Stimulated activated effector memory CD8-positive, alpha-beta T cell treated with anti-CD3 and anti-CD28 coated beads, Interleukin-12 subunit alpha, Interleukin-12 subunit beta, amount 100 ng/mL, for 72 hours (primary cell): ENCODE results near the gene PCDH9.
A peak's percentile ranks its signal among the peaks of the same experiment; 100 is the strongest.

Experiments
- ATAC-seq: fragments of 150-1000 bp; cut with Tn5 transposase; 2 replicates; pipeline ENCODE4 v1.10.0; 2021
- DNase-seq, 2 donors: peaks; one replicate each; pipeline ENCODE4 v3.0.0; 2021 to 2022; ENCODE audit warnings: low spot score in 2 of 2
- H3K27ac Mint-ChIP-seq: one replicate; pipeline ENCODE4 v1.8.0; 2022; ENCODE audit warnings: mild to moderate bottlenecking, mixed read lengths
- H3K36me3 Mint-ChIP-seq: one replicate; pipeline ENCODE4 v1.8.0; 2022; ENCODE audit warnings: mild to moderate bottlenecking, mixed read lengths
- H3K4me1 Mint-ChIP-seq: one replicate; pipeline ENCODE4 v1.8.0; 2022; ENCODE audit warnings: mixed read lengths
- H3K4me3 Mint-ChIP-seq: one replicate; pipeline ENCODE4 v1.8.0; 2022; ENCODE audit warnings: mild to moderate bottlenecking, mixed read lengths
- H3K9me3 Mint-ChIP-seq: one replicate; pipeline ENCODE4 v1.8.0; 2022; ENCODE audit warnings: mixed read lengths

Gene PCDH9

GRCh38 chr13:67131393-67131792, 98.7 kb downstream of the PCDH9 start:
- no peak for ATAC-seq

GRCh38 chr13:67130444-67130843, 99.7 kb downstream of the PCDH9 start:
- peaks cover 5% of the 10 kb centered on the region for H3K9me3 Mint-ChIP-seq
- no peak overlapping the region for H3K27ac Mint-ChIP-seq

More at GRCh38 chr13:67131393-67131792, 98.7 kb downstream of the PCDH9 start:
- DNase-seq = no peak
- Mint-ChIP-seq H3K27ac (no peak overlapping the region), H3K4me3 (no peak overlapping the region), H3K9me3 (peaks cover 5% of the 10 kb centered on the region), H3K36me3 (no peaks in the 10 kb centered on the region), H3K4me1 (no peaks in the 10 kb centered on the region)

GRCh38 chr13:67128136-67128535, 102.0 kb downstream of the PCDH9 start:
- ATAC-seq (no peak), DNase-seq (no peak)
- Mint-ChIP-seq H3K4me3 (no peak overlapping the region), H3K36me3 (no peaks in the 10 kb centered on the region), H3K27ac (no peak overlapping the region), H3K4me1 (no peaks in the 10 kb centered on the region), H3K9me3 (peaks cover 6% of the 10 kb centered on the region)

More at GRCh38 chr13:67130444-67130843, 99.7 kb downstream of the PCDH9 start:
- ATAC-seq (no peak), DNase-seq (no peak)
- no peak overlapping the region for H3K4me3 Mint-ChIP-seq
- H3K36me3 Mint-ChIP-seq = no peaks in the 10 kb centered on the region
- no peaks in the 10 kb centered on the region for H3K4me1 Mint-ChIP-seq

- ATAC-seq (no peak), DNase-seq (no peak)
- Mint-ChIP-seq H3K4me1 (no peaks in the 10 kb centered on the region), H3K27ac (no peak overlapping the region), H3K36me3 (no peaks in the 10 kb centered on the region), H3K9me3 (peaks cover 3% of the 10 kb centered on the region), H3K4me3 (no peak overlapping the region)
Measured at GRCh38 chr13:67125681-67126080, 104.5 kb downstream of the PCDH9 start.

- Mint-ChIP-seq H3K36me3 (no peaks in the 10 kb centered on the region), H3K9me3 (peaks cover 3% of the 10 kb centered on the region), H3K4me1 (no peaks in the 10 kb centered on the region), H3K4me3 (no peak overlapping the region), H3K27ac (no peak overlapping the region)
- ATAC-seq (no peak), DNase-seq (no peak)
Measured at GRCh38 chr13:67123165-67123564, 107.0 kb downstream of the PCDH9 start.

GRCh38 chr13:67122251-67122650, 107.9 kb downstream of the PCDH9 start:
- DNase-seq = no peak
- Mint-ChIP-seq H3K4me3 (no peak overlapping the region), H3K9me3 (peaks cover 3% of the 10 kb centered on the region), H3K27ac (no peak overlapping the region), H3K36me3 (no peaks in the 10 kb centered on the region), H3K4me1 (no peaks in the 10 kb centered on the region)
- ATAC-seq = no peak

- no peak for ATAC-seq
- peaks cover 6% of the 10 kb centered on the region for H3K9me3 Mint-ChIP-seq
- H3K27ac Mint-ChIP-seq = no peak overlapping the region
- no peaks in the 10 kb centered on the region for H3K4me1 Mint-ChIP-seq
- DNase-seq = no peak
- no peaks in the 10 kb centered on the region for H3K36me3 Mint-ChIP-seq
- no peak overlapping the region for H3K4me3 Mint-ChIP-seq
Measured at GRCh38 chr13:67120872-67121531, 109.1 kb downstream of the PCDH9 start.

- Mint-ChIP-seq H3K36me3 (no peaks in the 10 kb centered on the region), H3K9me3 (peaks cover 5% of the 10 kb centered on the region), H3K27ac (no peak overlapping the region), H3K4me3 (no peak overlapping the region), H3K4me1 (no peaks in the 10 kb centered on the region)
- DNase-seq (no peak), ATAC-seq (no peak)
Measured at GRCh38 chr13:67119481-67119894, 110.6 kb downstream of the PCDH9 start.

- Mint-ChIP-seq H3K4me3 (no peak overlapping the region), H3K9me3 (peaks cover 3% of the 10 kb centered on the region), H3K27ac (no peak overlapping the region), H3K4me1 (no peaks in the 10 kb centered on the region), H3K36me3 (no peaks in the 10 kb centered on the region)
- no peak for ATAC-seq
- no peak for DNase-seq
Measured at GRCh38 chr13:67118277-67118676, 111.9 kb downstream of the PCDH9 start.

GRCh38 chr13:67117010-67117550, 113.1 kb downstream of the PCDH9 start:
- Mint-ChIP-seq H3K4me1 (no peaks in the 10 kb centered on the region), H3K4me3 (no peak overlapping the region)

GRCh38 chr13:67107979-67108378, 122.2 kb downstream of the PCDH9 start:
- H3K27ac Mint-ChIP-seq = no peak overlapping the region
- H3K4me3 Mint-ChIP-seq = no peak overlapping the region
- DNase-seq = no peak
- H3K4me1 Mint-ChIP-seq = no peaks in the 10 kb centered on the region
- peaks cover 2% of the 10 kb centered on the region for H3K9me3 Mint-ChIP-seq
- no peaks in the 10 kb centered on the region for H3K36me3 Mint-ChIP-seq
- ATAC-seq = peak; percentile 32

More at GRCh38 chr13:67117010-67117550, 113.1 kb downstream of the PCDH9 start:
- no peak overlapping the region for H3K27ac Mint-ChIP-seq
- H3K36me3 Mint-ChIP-seq = no peaks in the 10 kb centered on the region
- no peak for DNase-seq
- H3K9me3 Mint-ChIP-seq = peaks cover 6% of the 10 kb centered on the region
- ATAC-seq = no peak

GRCh38 chr13:67106502-67107057, 123.6 kb downstream of the PCDH9 start:
- DNase-seq = no peak
- H3K4me1 Mint-ChIP-seq = no peaks in the 10 kb centered on the region
- no peaks in the 10 kb centered on the region for H3K36me3 Mint-ChIP-seq
- no peak overlapping the region for H3K4me3 Mint-ChIP-seq
- no peak overlapping the region for H3K27ac Mint-ChIP-seq
- no peak for ATAC-seq
- H3K9me3 Mint-ChIP-seq = no peaks in the 10 kb centered on the region

- no peak overlapping the region for H3K27ac Mint-ChIP-seq
- no peaks in the 10 kb centered on the region for H3K36me3 Mint-ChIP-seq
- H3K4me3 Mint-ChIP-seq = no peak overlapping the region
- DNase-seq (no peak), ATAC-seq (no peak)
- H3K9me3 Mint-ChIP-seq = no peaks in the 10 kb centered on the region
- H3K4me1 Mint-ChIP-seq = no peaks in the 10 kb centered on the region
Measured at GRCh38 chr13:67101730-67102467, 128.2 kb downstream of the PCDH9 start.

- no peak overlapping the region for H3K27ac Mint-ChIP-seq
- ATAC-seq (no peak), DNase-seq (no peak)
- no peaks in the 10 kb centered on the region for H3K9me3 Mint-ChIP-seq
- no peaks in the 10 kb centered on the region for H3K36me3 Mint-ChIP-seq
- no peak overlapping the region for H3K4me3 Mint-ChIP-seq
- H3K4me1 Mint-ChIP-seq = no peaks in the 10 kb centered on the region
Measured at GRCh38 chr13:67100730-67101129, 129.4 kb downstream of the PCDH9 start.

GRCh38 chr13:67099494-67099893, 130.6 kb downstream of the PCDH9 start:
- Mint-ChIP-seq H3K27ac (no peak overlapping the region), H3K4me1 (no peaks in the 10 kb centered on the region), H3K4me3 (no peak overlapping the region), H3K36me3 (no peaks in the 10 kb centered on the region), H3K9me3 (no peaks in the 10 kb centered on the region)
- ATAC-seq (no peak), DNase-seq (no peak)
